ENCODE results near the gene NFASC.

DNA sequence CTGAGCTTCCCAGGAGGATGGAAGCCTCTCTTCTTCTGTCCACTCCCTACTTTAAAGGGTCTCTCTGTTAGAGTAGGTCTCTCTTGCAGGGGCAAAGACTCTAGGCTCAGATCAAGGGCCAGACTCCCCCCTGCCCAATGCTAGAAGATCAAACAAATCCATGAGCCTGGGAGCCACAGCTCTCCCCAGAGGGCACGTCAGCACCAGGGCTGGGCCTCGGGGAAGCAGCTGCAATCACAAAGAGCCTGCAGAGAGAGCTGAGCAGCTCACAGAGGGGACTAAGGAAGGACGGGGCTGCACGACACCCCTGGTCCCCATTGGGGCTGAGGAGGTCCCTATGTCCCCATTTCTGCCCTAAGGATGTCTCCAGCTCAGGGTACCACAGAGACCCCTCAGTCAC lies 176.2 kb downstream of the NFASC start:
- TF ChIP-seq, protein P1, sequence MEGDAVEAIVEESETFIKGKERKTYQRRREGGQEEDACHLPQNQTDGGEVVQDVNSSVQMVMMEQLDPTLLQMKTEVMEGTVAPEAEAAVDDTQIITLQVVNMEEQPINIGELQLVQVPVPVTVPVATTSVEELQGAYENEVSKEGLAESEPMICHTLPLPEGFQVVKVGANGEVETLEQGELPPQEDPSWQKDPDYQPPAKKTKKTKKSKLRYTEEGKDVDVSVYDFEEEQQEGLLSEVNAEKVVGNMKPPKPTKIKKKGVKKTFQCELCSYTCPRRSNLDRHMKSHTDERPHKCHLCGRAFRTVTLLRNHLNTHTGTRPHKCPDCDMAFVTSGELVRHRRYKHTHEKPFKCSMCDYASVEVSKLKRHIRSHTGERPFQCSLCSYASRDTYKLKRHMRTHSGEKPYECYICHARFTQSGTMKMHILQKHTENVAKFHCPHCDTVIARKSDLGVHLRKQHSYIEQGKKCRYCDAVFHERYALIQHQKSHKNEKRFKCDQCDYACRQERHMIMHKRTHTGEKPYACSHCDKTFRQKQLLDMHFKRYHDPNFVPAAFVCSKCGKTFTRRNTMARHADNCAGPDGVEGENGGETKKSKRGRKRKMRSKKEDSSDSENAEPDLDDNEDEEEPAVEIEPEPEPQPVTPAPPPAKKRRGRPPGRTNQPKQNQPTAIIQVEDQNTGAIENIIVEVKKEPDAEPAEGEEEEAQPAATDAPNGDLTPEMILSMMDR (IDR thresholded peaks at IDR 0.05), result no peak
- TF ChIP-seq POLR2A (IDR thresholded peaks at IDR 0.05) (no peak), EP300 (IDR thresholded peaks at IDR 0.05) (no peak), POLR2AphosphoS5 (IDR thresholded peaks at IDR 0.05) (no peak)
